Liver (tissue), 9 donors: Measurements from ENCODE around the gene CCDC78. TPM values are rescaled to one million over a fixed set of nuclear protein-coding genes. Genes with fewer than 3 reads are reported as not detected.
A peak's percentile ranks its signal among the peaks of the same experiment; 100 is the strongest.

Experiments
- DNase-seq: peaks from one replicate; pipeline ENCODE4 v3.0.0-alpha.2; 2017; ENCODE audit warnings: low spot score
- H3K27ac ChIP-seq, 2 donors: one replicate each; pipeline ENCODE4 v1.7.0; 2013; ENCODE audit warnings: inconsistent platforms in 2 of 2, low read length in 2 of 2, control low read depth in 1 of 2, low read depth in 1 of 2, mild to moderate bottlenecking in 1 of 2
- H3K27me3 ChIP-seq, 4 donors: one replicate each; pipeline versions ENCODE4 v1.6.1 to v1.7.0; 2013; ENCODE audit warnings: low read length in 3 of 4, inconsistent platforms in 1 of 4, mild to moderate bottlenecking in 1 of 4, moderate library complexity in 1 of 4; ENCODE audit not compliant: control insufficient read depth in 4 of 4, insufficient read depth in 4 of 4
- H3K36me3 ChIP-seq, 4 donors: one replicate each; pipeline versions ENCODE4 v1.6.1 to v1.7.0; 2013; ENCODE audit warnings: low read length in 3 of 4, mild to moderate bottlenecking in 3 of 4, low read depth in 1 of 4, moderate library complexity in 1 of 4; ENCODE audit not compliant: control insufficient read depth in 4 of 4, insufficient read depth in 3 of 4
- H3K4me1 ChIP-seq, 4 donors: one replicate each; pipeline versions ENCODE4 v1.6.1 to v1.7.0; 2013; ENCODE audit warnings: low read length in 3 of 4, mild to moderate bottlenecking in 3 of 4, moderate library complexity in 1 of 4; ENCODE audit not compliant: control insufficient read depth in 4 of 4, insufficient read depth in 4 of 4
- H3K4me3 ChIP-seq, 3 donors: one replicate each; pipeline versions ENCODE4 v1.6.1 to v1.7.0; 2013; ENCODE audit warnings: low read length in 3 of 3, control low read depth in 1 of 3, low read depth in 1 of 3, mild to moderate bottlenecking in 1 of 3
- H3K9ac ChIP-seq, 2 donors: one replicate each; pipeline ENCODE4 v1.7.0; 2013; ENCODE audit warnings: low read length in 2 of 2, mild to moderate bottlenecking in 2 of 2, moderate library complexity in 2 of 2, control low read depth in 1 of 2, low read depth in 1 of 2
- H3K9me3 ChIP-seq, 4 donors: one replicate each; pipeline versions ENCODE4 v1.6.1 to v1.7.0; 2013; ENCODE audit warnings: low read length in 3 of 4; ENCODE audit not compliant: control insufficient read depth in 4 of 4
- EGR1 ChIP-seq, 2 donors: IDR thresholded peaks; 2 replicates each; pipeline ENCODE4 v1.6.1; 2016 to 2018; ENCODE audit warnings: antibody characterized with exemption in 2 of 2, low read depth in 2 of 2
- FOXA1 ChIP-seq: IDR thresholded peaks from 2 replicates; pipeline ENCODE4 v1.6.1; 2016; ENCODE audit warnings: antibody characterized with exemption
- FOXA2 ChIP-seq: IDR thresholded peaks from 2 replicates; pipeline ENCODE4 v1.6.1; 2016; ENCODE audit warnings: antibody characterized with exemption
- GABPA ChIP-seq, 2 donors: IDR thresholded peaks in 1 of 2; conservative IDR thresholded peaks in 1 of 2; 2 replicates each; pipeline ENCODE4 v1.6.1; 2016; ENCODE audit warnings: antibody characterized with exemption in 2 of 2, mild to moderate bottlenecking in 1 of 2, moderate library complexity in 1 of 2
- HNF4A ChIP-seq, 2 donors: conservative IDR thresholded peaks; 2 replicates each; pipeline ENCODE4 v1.6.1; 2016; ENCODE audit warnings: antibody characterized with exemption in 2 of 2, mild to moderate bottlenecking in 2 of 2
- HNF4G ChIP-seq: IDR thresholded peaks from 2 replicates; pipeline ENCODE4 v1.6.1; 2016; ENCODE audit warnings: antibody characterized with exemption
- JUND ChIP-seq, 2 donors: IDR thresholded peaks; 2 replicates each; pipeline ENCODE4 v1.6.1; 2016; ENCODE audit warnings: antibody characterized with exemption in 2 of 2
- NR2F2 ChIP-seq: IDR thresholded peaks from 2 replicates; pipeline ENCODE4 v1.6.1; 2016; ENCODE audit warnings: antibody characterized with exemption
- RAD21 ChIP-seq, 2 donors: IDR thresholded peaks; 2 replicates each; pipeline ENCODE4 v1.6.1; 2016; ENCODE audit warnings: antibody characterized with exemption in 2 of 2, mild to moderate bottlenecking in 2 of 2
- RXRA ChIP-seq, 2 donors: IDR thresholded peaks; 2 replicates each; pipeline ENCODE4 v1.6.1; 2017 to 2018; ENCODE audit warnings: antibody characterized with exemption in 2 of 2, mild to moderate bottlenecking in 1 of 2
- SP1 ChIP-seq: IDR thresholded peaks from 2 replicates; pipeline ENCODE4 v1.6.1; 2018; ENCODE audit warnings: antibody characterized with exemption, mild to moderate bottlenecking
- TAF1 ChIP-seq: conservative IDR thresholded peaks from 2 replicates; pipeline ENCODE4 v1.6.1; 2016; ENCODE audit warnings: antibody characterized with exemption, mild to moderate bottlenecking
- YY1 ChIP-seq: IDR thresholded peaks from 2 replicates; pipeline ENCODE4 v1.6.1; 2016; ENCODE audit warnings: antibody characterized with exemption, mild to moderate bottlenecking
- WGBS: extraction: QIAGEN DNeasy Blood & Tissue Kit; methylation state at CpG from one replicate; pipeline ENCODE4 v1.1.7; 2013; 5-methylcytosine and 5-hydroxymethylcytosine counted together
- polyA plus RNA-seq, 2 donors: library from polyadenylated mRNA; stranded (reverse) in 1 of 2; unstranded in 1 of 2; fragments of 200-250 nt in 1 of 2; fragments of >200 nt in 1 of 2; fragmentation: Nextera tagmentation in 1 of 2; extraction: Ambion mirVana in 1 of 2; gene quantifications; one replicate each; pipeline versions ENCODE4 v1.2.1 to v1.2.3, GENCODE V29; 2013 to 2015
- total RNA-seq, 2 donors: library from RNA; depleted of rRNA; stranded (reverse); fragments of >200 nt; gene quantifications; one replicate each; pipeline ENCODE4 v1.2.3, GENCODE V29; 2014
- TF ChIP-seq, protein P1 (sequence below): IDR thresholded peaks from 2 replicates; pipeline ENCODE4 v1.6.1; 2016; ENCODE audit warnings: antibody characterized with exemption
- TF ChIP-seq, protein P2 (sequence below): IDR thresholded peaks from 2 replicates; pipeline ENCODE4 v1.6.1; 2016; ENCODE audit warnings: antibody characterized with exemption
- TF ChIP-seq, protein P3 (sequence below): fragments of 150-350 bp; IDR thresholded peaks from 2 replicates; pipeline ENCODE4 v1.5.1; 2017; ENCODE audit warnings: improper control_type of control experiment, low read depth, low read length; ENCODE audit not compliant: missing input control
- TF ChIP-seq, protein P4 (sequence below): IDR thresholded peaks from 2 replicates; pipeline ENCODE4 v1.6.1; 2016; ENCODE audit warnings: antibody characterized with exemption
- donor health status: healthy.
- donor health status: healthy.
- donor health status: healthy.
- donor health status: healthy.
- donor health status: healthy.

CCDC78 gene
- total and polyA plus RNA-seq, 4 donors: 0.05 to 0.28 (median 0.08) TPM; not detected in 1

DNA sequence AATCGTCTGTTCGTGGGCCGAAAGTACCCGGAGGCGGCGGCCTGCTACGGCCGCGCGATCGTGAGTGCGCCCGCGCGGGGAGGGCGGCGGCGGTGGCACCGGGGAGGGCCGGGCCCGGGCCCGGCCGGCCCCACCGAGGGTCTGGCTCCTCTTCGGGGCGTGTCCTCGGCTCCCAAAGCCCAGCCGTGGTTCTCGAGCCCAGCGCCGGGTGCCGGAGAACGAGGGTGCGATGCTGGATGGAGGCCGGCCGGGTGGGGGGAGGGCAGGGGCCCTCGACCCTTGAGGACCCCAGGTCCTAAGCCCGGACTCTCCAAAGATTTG, 45.7 kb downstream of the CCDC78 start:
- Histone ChIP-seq H3K4me1 (peaks cover 27 to 61% (median 47%) of the 10 kb centered on the region in 4 donors), H3K27ac (peak overlapping the region; percentile 93 to 94), H3K27me3 (no peaks in the 10 kb centered on the region), H3K36me3 (peaks cover 8 to 14% (median 12%) of the 10 kb centered on the region in 4 donors), H3K9ac (peak overlapping the region; percentile 60 to 78), H3K9me3 (no peaks in the 10 kb centered on the region), H3K4me3 (peak overlapping the region; percentile 77 to 83 (median 81))
- no peak for TF ChIP-seq GABPA (IDR thresholded peaks at IDR 0.05 in 1 of 2, conservative IDR thresholded peaks at IDR 0.05 in 1 of 2)
- no peak for TF ChIP-seq TAF1
- TF ChIP-seq NR2F2: no peak
- TF ChIP-seq RAD21 (IDR thresholded peaks at IDR 0.05): no peak
- no peak for TF ChIP-seq SP1
- no peak for TF ChIP-seq HNF4A (conservative IDR thresholded peaks at IDR 0.05)
- under 1% methylated on average over 38 of the region's 38 CpGs for WGBS
- no peak for DNase-seq

DNA sequence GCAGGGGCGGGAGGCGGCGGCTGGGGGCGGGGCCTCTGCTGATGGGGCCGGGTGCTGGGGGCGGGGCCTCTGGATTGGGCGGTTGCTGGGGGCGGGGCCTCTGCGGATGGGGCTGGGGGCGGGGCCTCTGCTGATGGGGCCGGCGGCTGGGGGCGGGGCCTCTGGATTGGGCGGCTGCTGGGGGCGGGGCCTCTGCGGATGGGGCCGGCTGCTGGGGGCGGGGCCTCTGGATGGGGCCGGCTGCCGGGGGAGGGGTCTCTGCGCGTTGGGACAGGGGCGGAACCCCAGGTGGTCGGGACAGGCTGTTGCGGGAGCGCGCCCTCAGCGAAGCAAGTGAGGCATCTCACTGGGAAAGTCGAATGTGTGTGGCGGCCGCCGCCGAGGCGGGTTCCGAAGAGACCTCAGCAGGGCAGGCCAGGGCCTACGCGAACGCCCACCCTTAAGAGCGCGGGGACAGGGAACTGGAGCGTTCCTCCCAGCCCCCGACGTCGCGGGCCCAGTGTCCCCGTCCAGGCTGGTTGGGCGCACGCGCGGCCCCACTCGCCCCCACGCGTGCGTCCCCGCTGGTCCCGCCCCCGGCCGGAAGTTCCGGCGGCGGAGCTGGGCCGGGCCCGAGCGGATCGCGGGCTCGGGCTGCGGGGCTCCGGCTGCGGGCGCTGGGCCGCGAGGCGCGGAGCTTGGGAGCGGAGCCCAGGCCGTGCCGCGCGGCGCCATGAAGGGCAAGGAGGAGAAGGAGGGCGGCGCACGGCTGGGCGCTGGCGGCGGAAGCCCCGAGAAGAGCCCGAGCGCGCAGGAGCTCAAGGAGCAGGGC, 46.2 kb downstream of the CCDC78 start, which contains the start of gene STUB1:
STUB1 (plus strand) TSS at position 597 of the 811 bp plus-strand sequence; CDS start at position 713, 116 bp downstream.
- WGBS: 1% methylated on average over 91 of the region's 91 CpGs
- H3K9ac ChIP-seq: peak within 1 kb of the TSS; percentile 60 to 78
- peak within 1 kb of the TSS; percentile 93 to 94 for H3K27ac ChIP-seq

DNA sequence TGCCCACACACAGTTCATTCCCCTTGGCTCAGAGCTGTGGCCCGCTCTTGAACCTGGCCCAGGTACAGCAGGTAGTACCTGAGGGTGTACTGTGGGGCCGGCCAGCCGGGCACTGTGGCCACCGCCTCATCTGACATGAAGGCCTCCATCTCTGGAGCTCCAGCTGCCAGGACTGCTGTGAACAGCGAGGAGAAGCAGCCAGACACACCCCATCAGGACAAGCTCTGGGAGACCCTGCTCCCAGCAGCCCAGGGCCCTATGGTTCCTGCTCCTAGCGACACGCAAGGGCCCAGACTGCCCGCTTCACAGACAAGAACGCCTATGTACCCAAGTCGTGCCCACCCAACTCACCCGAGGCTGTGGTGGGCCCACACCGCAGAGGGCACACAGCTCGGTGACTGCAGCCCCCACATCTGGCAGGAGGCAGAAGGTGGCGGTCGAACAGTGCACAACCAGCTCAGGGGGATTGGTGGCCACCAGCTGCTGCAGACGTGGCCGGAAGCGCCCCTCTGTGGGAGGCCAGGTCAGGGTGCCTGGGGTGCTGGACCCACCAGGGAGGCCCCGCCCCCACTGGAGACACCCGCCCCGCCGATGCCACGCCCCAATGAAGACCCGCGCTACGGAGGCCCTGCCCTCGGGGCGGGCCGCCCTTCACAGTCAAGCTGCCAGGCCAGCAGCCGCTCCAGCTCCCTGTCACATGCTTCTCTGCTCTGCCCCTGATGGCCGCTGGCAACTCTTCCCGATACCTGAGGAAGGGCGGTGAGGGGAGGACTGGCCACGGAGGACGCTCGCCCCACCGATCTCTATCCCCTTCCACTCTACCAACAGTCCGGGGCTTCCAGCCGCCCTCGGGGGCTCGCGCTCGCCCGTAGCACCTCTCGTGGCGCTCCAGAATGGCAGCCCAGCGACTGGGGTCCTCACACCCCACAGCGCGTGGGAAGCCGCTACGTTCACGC, 47.1 kb downstream of the CCDC78 start:
- Histone ChIP-seq H3K9ac (peak overlapping the region in 1 of 2 donors; percentile 26), H3K27me3 (no peaks in the 10 kb centered on the region), H3K9me3 (no peaks in the 10 kb centered on the region), H3K27ac (peak overlapping the region; percentile 68 to 72), H3K4me3 (peak overlapping the region in 2 of 3 donors; percentile 36 to 52), H3K36me3 (peaks cover 8 to 14% (median 12%) of the 10 kb centered on the region in 4 donors), H3K4me1 (peaks cover 24 to 61% (median 44%) of the 10 kb centered on the region in 4 donors)
- peak; percentile 71 for DNase-seq
- 32% methylated on average over 52 of the region's 52 CpGs for WGBS
- no peak for TF ChIP-seq GABPA (IDR thresholded peaks at IDR 0.05 in 1 of 2, conservative IDR thresholded peaks at IDR 0.05 in 1 of 2)
- no peak for TF ChIP-seq FOXA2
- TF ChIP-seq, protein P1, sequence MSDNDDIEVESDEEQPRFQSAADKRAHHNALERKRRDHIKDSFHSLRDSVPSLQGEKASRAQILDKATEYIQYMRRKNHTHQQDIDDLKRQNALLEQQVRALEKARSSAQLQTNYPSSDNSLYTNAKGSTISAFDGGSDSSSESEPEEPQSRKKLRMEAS: no peak
- no peak for TF ChIP-seq NR2F2
- TF ChIP-seq RXRA (IDR thresholded peaks at IDR 0.05): no peak
- TF ChIP-seq RAD21 (IDR thresholded peaks at IDR 0.05): no peak
- no peak for TF ChIP-seq EGR1 (IDR thresholded peaks at IDR 0.05; ENCODE audit: low read depth in 2 of 2)
- no peak for TF ChIP-seq HNF4G
- TF ChIP-seq TAF1: no peak
- no peak for TF ChIP-seq JUND (IDR thresholded peaks at IDR 0.05)
- no peak for TF ChIP-seq HNF4A (conservative IDR thresholded peaks at IDR 0.05)
- TF ChIP-seq, protein P2, sequence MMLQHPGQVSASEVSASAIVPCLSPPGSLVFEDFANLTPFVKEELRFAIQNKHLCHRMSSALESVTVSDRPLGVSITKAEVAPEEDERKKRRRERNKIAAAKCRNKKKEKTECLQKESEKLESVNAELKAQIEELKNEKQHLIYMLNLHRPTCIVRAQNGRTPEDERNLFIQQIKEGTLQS: no peak
- TF ChIP-seq, protein P3, sequence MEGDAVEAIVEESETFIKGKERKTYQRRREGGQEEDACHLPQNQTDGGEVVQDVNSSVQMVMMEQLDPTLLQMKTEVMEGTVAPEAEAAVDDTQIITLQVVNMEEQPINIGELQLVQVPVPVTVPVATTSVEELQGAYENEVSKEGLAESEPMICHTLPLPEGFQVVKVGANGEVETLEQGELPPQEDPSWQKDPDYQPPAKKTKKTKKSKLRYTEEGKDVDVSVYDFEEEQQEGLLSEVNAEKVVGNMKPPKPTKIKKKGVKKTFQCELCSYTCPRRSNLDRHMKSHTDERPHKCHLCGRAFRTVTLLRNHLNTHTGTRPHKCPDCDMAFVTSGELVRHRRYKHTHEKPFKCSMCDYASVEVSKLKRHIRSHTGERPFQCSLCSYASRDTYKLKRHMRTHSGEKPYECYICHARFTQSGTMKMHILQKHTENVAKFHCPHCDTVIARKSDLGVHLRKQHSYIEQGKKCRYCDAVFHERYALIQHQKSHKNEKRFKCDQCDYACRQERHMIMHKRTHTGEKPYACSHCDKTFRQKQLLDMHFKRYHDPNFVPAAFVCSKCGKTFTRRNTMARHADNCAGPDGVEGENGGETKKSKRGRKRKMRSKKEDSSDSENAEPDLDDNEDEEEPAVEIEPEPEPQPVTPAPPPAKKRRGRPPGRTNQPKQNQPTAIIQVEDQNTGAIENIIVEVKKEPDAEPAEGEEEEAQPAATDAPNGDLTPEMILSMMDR: no peak
- TF ChIP-seq, protein P4, sequence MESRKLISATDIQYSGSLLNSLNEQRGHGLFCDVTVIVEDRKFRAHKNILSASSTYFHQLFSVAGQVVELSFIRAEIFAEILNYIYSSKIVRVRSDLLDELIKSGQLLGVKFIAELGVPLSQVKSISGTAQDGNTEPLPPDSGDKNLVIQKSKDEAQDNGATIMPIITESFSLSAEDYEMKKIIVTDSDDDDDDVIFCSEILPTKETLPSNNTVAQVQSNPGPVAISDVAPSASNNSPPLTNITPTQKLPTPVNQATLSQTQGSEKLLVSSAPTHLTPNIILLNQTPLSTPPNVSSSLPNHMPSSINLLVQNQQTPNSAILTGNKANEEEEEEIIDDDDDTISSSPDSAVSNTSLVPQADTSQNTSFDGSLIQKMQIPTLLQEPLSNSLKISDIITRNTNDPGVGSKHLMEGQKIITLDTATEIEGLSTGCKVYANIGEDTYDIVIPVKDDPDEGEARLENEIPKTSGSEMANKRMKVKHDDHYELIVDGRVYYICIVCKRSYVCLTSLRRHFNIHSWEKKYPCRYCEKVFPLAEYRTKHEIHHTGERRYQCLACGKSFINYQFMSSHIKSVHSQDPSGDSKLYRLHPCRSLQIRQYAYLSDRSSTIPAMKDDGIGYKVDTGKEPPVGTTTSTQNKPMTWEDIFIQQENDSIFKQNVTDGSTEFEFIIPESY: no peak
- no peak for TF ChIP-seq FOXA1
- TF ChIP-seq YY1: no peak

More for the DNA sequence above, 46.2 kb downstream of the CCDC78 start, which contains the start of gene STUB1:
- peaks cover 31 to 63% (median 49%) of the 10 kb centered on the region in 4 donors for H3K4me1 ChIP-seq
- DNase-seq: peak; percentile 96
- H3K9me3 ChIP-seq: no peaks in the 10 kb centered on the region
- H3K36me3 ChIP-seq: peaks cover 8 to 14% (median 12%) of the 10 kb centered on the region in 4 donors
- peak within 1 kb of the TSS; percentile 77 to 83 (median 81) for H3K4me3 ChIP-seq
- H3K27me3 ChIP-seq: no peaks in the 10 kb centered on the region
- TF ChIP-seq JUND (IDR thresholded peaks at IDR 0.05) (no peak), SP1 (peak; percentile 30), GABPA (IDR thresholded peaks at IDR 0.05 in 1 of 2, conservative IDR thresholded peaks at IDR 0.05 in 1 of 2) (peak in 1 of 2 donors; percentile 76)
